Gastrocnemius medialis (tissue), 4 donors: ENCODE measurements around the gene QPRT.
"Not testable (repeated sequence)": the region's sequence is repeated elsewhere in the genome, so short reads cannot be mapped to it uniquely, and the experiment has no call there.

ENCODE experiments used
- POLR2A ChIP-seq, 2 donors: fragments of 450-650 bp; IDR thresholded peaks; one replicate each; pipeline ENCODE4 v1.6.1; 2017; ENCODE audit warnings: antibody characterized with exemption in 2 of 2, mild to moderate bottlenecking in 2 of 2, moderate library complexity in 2 of 2
- TF ChIP-seq, protein P1 (sequence below), 5 experiments: fragments of 450-650 bp in 3 of 5; fragments of 200-600 bp in 2 of 5; sonication (generic) in 2 of 5; IDR thresholded peaks in 4 of 5; conservative IDR thresholded peaks in 1 of 5; 1 replicate in 4 of 5; 2 replicates in 1 of 5; pipeline ENCODE4 v1.5.1; 2016 to 2019; ENCODE audit warnings: antibody characterized with exemption in 5 of 5, mild to moderate bottlenecking in 3 of 5, moderate library complexity in 3 of 5

DNA sequence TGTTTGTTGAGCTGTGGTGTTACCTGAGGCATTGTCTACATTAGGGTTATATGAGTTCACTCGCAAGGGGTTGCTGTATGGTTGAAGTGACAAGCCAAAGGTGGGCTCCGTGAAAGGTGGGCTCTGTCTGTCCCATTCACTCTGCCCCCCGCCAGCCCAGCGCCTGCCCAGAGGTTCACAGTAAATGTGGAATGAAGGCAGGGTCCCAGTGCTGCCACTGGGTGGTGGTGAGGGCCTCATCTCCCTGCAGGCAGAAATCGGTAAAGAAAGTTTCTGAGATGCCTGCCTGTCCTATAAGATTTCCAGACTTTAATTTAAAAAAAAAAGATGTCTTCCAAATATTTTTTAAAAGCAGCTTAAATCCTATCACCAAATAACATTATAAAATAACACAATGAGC lies 42.6 kb upstream of the QPRT start:
- TF ChIP-seq, protein P1, sequence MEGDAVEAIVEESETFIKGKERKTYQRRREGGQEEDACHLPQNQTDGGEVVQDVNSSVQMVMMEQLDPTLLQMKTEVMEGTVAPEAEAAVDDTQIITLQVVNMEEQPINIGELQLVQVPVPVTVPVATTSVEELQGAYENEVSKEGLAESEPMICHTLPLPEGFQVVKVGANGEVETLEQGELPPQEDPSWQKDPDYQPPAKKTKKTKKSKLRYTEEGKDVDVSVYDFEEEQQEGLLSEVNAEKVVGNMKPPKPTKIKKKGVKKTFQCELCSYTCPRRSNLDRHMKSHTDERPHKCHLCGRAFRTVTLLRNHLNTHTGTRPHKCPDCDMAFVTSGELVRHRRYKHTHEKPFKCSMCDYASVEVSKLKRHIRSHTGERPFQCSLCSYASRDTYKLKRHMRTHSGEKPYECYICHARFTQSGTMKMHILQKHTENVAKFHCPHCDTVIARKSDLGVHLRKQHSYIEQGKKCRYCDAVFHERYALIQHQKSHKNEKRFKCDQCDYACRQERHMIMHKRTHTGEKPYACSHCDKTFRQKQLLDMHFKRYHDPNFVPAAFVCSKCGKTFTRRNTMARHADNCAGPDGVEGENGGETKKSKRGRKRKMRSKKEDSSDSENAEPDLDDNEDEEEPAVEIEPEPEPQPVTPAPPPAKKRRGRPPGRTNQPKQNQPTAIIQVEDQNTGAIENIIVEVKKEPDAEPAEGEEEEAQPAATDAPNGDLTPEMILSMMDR (IDR thresholded peaks at IDR 0.05 in 4 of 5, conservative IDR thresholded peaks at IDR 0.05 in 1 of 5), result not testable (repeated sequence)
- TF ChIP-seq POLR2A (IDR thresholded peaks at IDR 0.05), result not testable (repeated sequence)
